ENCODE data around the gene EYA4.

Gene EYA4

GRCh38 chr6:133288662-133289061 is 47.5 kb downstream of the EYA4 start:
- TF ChIP-seq, protein P1, sequence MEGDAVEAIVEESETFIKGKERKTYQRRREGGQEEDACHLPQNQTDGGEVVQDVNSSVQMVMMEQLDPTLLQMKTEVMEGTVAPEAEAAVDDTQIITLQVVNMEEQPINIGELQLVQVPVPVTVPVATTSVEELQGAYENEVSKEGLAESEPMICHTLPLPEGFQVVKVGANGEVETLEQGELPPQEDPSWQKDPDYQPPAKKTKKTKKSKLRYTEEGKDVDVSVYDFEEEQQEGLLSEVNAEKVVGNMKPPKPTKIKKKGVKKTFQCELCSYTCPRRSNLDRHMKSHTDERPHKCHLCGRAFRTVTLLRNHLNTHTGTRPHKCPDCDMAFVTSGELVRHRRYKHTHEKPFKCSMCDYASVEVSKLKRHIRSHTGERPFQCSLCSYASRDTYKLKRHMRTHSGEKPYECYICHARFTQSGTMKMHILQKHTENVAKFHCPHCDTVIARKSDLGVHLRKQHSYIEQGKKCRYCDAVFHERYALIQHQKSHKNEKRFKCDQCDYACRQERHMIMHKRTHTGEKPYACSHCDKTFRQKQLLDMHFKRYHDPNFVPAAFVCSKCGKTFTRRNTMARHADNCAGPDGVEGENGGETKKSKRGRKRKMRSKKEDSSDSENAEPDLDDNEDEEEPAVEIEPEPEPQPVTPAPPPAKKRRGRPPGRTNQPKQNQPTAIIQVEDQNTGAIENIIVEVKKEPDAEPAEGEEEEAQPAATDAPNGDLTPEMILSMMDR (IDR thresholded peaks at IDR 0.05; ENCODE audit: low read depth, low read length) = no peak
- no peak overlapping the region for H3K4me3 ChIP-seq (ENCODE audit: low read depth, low read length)
- H3K4me1 ChIP-seq = peaks cover 6% of the 10 kb centered on the region; the same call in 1 of the 2 replicates

DNA sequence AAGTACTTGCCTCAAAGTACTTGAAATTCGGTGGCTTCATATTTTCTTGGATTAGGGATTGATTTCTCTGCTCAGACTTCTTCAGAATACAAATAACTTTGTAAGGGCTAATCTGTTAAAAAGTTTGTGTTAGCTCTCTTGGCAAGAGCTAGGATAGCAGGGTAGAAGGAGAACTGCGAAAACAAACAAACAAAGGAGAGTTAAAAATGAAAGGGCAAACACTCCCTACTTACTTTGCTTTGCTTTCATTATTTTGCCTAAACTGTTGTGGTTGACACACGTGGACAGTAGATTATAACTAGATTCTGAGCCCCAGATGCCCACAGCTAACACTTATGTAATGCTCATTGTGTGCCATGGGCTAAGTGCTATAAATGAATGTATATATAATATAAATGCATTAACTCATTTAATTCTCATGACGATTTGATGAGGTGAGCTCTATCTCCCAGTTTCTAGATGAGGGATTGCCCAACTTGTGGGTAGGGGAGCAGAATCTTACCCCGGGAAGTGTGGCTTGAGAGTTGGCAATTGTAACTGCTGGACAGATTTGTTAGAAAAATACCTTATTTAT is 48.7 kb downstream of the EYA4 start:
- Histone ChIP-seq H3K27me3 (no peaks in the 10 kb centered on the region), H3K36me3 (no peaks in the 10 kb centered on the region), H3K9me3 (no peaks in the 10 kb centered on the region), H3K4me1 (peaks cover 6% of the 10 kb centered on the region; the same call in 1 of the 2 replicates), H3K4me3 (ENCODE audit: low read depth, low read length) (no peak overlapping the region)
- DNase-seq = no peak
- TF ChIP-seq, protein P1 (IDR thresholded peaks at IDR 0.05; ENCODE audit: low read depth, low read length) = no peak

More at GRCh38 chr6:133288662-133289061, 47.5 kb downstream of the EYA4 start:
- H3K27me3 ChIP-seq = no peaks in the 10 kb centered on the region
- no peak for DNase-seq
- no peaks in the 10 kb centered on the region for H3K9me3 ChIP-seq
- no peaks in the 10 kb centered on the region for H3K36me3 ChIP-seq

DNA sequence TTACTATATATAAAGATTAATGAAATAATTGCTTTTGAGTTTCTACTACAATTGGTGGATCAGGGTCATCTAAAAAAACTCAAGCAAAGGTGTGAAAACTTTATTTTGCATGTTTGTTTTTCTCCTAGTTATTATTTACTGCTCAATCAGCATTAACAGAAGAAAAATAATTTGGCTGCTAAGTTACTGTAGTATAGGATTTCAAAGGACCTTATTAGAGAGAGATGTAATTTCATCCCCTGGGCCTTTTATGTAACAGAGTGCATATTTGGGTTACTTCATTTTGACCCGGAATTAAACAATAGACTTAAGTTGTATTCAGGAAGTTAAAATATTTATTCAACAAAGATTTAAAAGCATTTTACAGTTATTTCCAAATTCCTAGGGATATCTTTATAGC is 49.8 kb downstream of the EYA4 start:
- H3K36me3 ChIP-seq = no peaks in the 10 kb centered on the region
- no peak for DNase-seq
- TF ChIP-seq, protein P1 (IDR thresholded peaks at IDR 0.05; ENCODE audit: low read depth, low read length) = no peak
- H3K4me3 ChIP-seq (ENCODE audit: low read depth, low read length) = no peak overlapping the region
- H3K4me1 ChIP-seq = peaks cover 6% of the 10 kb centered on the region; the same call in 1 of the 2 replicates
- H3K27me3 ChIP-seq = no peaks in the 10 kb centered on the region
- H3K9me3 ChIP-seq = no peaks in the 10 kb centered on the region

DNA sequence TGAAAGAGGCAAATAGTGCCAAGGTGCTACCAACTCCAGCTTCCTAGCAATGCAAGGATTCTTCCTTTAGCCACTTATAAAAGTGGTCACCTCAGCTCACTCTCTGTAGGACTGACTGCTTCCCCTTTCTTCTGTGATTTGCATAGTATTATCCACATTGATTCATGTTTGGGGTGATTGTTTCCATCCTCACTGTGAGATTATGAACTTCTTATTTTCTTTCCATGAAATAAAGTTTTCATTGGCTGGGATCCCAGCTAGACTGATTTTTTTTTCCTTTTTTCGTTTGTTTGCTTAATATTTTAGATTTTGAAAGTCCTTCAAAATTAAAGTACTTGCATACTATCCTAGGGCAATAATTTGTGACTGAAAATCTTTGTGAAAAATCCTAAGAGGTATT is 50.5 kb downstream of the EYA4 start:
- H3K9me3 ChIP-seq = no peaks in the 10 kb centered on the region
- TF ChIP-seq, protein P1 (IDR thresholded peaks at IDR 0.05; ENCODE audit: low read depth, low read length) = no peak
- H3K4me3 ChIP-seq (ENCODE audit: low read depth, low read length) = no peak overlapping the region
- H3K27me3 ChIP-seq = no peaks in the 10 kb centered on the region
- no peaks in the 10 kb centered on the region for H3K36me3 ChIP-seq
- DNase-seq = no peak
- H3K4me1 ChIP-seq = peaks cover 6% of the 10 kb centered on the region; the same call in 1 of the 2 replicates

DNA sequence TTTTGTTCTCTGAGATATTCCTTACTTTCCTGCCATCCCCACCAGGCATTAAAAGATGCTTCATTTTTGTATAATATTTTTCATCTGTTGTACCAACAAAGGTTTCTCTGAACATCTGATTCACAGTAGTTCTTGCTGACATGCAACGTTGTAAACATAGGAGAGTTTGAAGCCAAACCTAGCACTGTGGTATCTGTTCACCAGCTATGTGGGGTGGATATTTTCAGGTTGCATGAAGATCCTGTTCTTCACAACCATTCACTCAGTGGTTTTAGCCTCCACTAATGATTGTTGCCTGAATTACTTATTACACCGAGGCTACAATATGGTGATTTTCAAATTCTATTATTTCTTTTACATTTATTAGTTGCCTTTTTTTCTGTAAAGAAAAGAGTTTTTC is 56.5 kb downstream of the EYA4 start:
- Histone ChIP-seq H3K4me1 (peaks cover 12% of the 10 kb centered on the region), H3K36me3 (no peaks in the 10 kb centered on the region; the same call in none of the 2 replicates), H3K9me3 (no peaks in the 10 kb centered on the region), H3K4me3 (ENCODE audit: low read depth, low read length) (no peak overlapping the region), H3K27me3 (no peaks in the 10 kb centered on the region)
- no peak for DNase-seq
- TF ChIP-seq, protein P1 (IDR thresholded peaks at IDR 0.05; ENCODE audit: low read depth, low read length) = no peak

GRCh38 chr6:133298335-133298734 is 57.2 kb downstream of the EYA4 start:
- DNase-seq = no peak
- TF ChIP-seq, protein P1 (IDR thresholded peaks at IDR 0.05; ENCODE audit: low read depth, low read length) = no peak
- H3K4me3 ChIP-seq (ENCODE audit: low read depth, low read length) = no peak overlapping the region
- no peaks in the 10 kb centered on the region for H3K9me3 ChIP-seq
- no peaks in the 10 kb centered on the region; the same call in none of the 2 replicates for H3K36me3 ChIP-seq
- peaks cover 12% of the 10 kb centered on the region for H3K4me1 ChIP-seq
- no peaks in the 10 kb centered on the region for H3K27me3 ChIP-seq
